GM12875 (cell line): ENCODE results near the gene LRRC34.

ENCODE experiments used
- H3K4me3 ChIP-seq: one replicate; pipeline ENCODE4 v1.5.1; 2011; ENCODE audit warnings: low read depth, low read length, control low read depth
- CTCF ChIP-seq: IDR thresholded peaks from 2 replicates; pipeline ENCODE4 v1.5.1; 2011; ENCODE audit warnings: low read depth, mild to moderate bottlenecking, control low read depth, inconsistent platforms, low read length, moderate library complexity, borderline replicate concordance; ENCODE audit not compliant: insufficient read depth

Gene LRRC34

GRCh38 chr3:169777822-169778221 lies 34.9 kb downstream of the LRRC34 start:
- no peak overlapping the region for H3K4me3 ChIP-seq
- TF ChIP-seq CTCF: no peak

GRCh38 chr3:169774186-169774585 lies 38.5 kb downstream of the LRRC34 start:
- no peak for TF ChIP-seq CTCF
- peak overlapping the region; percentile 92 for H3K4me3 ChIP-seq

GRCh38 chr3:169772897-169773816 lies 39.5 kb downstream of the LRRC34 start, which contains the start of gene MYNN:
MYNN (plus strand) TSS chr3:169773396; CDS start chr3:169774296, 900 bp downstream.
- peak; percentile 24; the same call in 1 of the 2 replicates for TF ChIP-seq CTCF
- peak within 1 kb of the TSS; percentile 92 for H3K4me3 ChIP-seq

- TF ChIP-seq CTCF: no peak
- peak overlapping the region; percentile 92 for H3K4me3 ChIP-seq
These were observed 40.3 kb downstream of the LRRC34 start for GRCh38 chr3:169772305-169772896.

GRCh38 chr3:169771497-169772304 lies 41.0 kb downstream of the LRRC34 start:
- no peak for TF ChIP-seq CTCF
- peak overlapping the region; percentile 63 for H3K4me3 ChIP-seq

- 0 out of 2 replicates have a peak, but pooled peaks have one; percentile 6 for TF ChIP-seq CTCF
- H3K4me3 ChIP-seq: peak within 1 kb of the TSS; percentile 56
These were observed 43.2 kb downstream of the LRRC34 start, which contains the start of gene ACTRT3 for GRCh38 chr3:169769287-169770181. ACTRT3 (minus strand) TSS chr3:169769561; CDS start chr3:169769520, 41 bp downstream.
